NCI-H748 (cell line): Measurements from ENCODE around the gene FDPS.

ENCODE experiments used
- DNase-seq: peaks from one replicate; lab custom pipeline; 2025; ENCODE audit not compliant: unreplicated experiment; lab: John Stamatoyannopoulos, UW

The FDPS gene

DNA sequence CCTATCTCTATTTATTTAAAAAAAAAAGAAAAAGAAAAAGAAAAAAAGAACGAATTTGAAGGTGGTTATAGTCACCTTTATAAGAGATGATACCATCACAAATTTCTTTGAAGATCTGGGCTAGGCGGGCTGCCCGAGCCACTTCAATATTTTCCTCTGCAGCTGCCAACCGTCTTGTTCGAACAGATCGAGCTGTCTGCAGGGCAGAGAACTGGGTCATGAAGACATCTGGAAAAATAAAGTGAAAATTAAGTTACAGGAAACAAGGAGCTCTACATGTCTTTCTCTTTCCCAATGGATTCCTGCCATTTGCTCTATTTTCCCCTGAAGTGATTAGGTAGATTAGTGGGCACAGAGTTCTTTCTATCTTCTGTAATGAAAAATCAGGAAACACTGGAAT lies 44.0 kb downstream of the FDPS start:
- no peak for DNase-seq

DNA sequence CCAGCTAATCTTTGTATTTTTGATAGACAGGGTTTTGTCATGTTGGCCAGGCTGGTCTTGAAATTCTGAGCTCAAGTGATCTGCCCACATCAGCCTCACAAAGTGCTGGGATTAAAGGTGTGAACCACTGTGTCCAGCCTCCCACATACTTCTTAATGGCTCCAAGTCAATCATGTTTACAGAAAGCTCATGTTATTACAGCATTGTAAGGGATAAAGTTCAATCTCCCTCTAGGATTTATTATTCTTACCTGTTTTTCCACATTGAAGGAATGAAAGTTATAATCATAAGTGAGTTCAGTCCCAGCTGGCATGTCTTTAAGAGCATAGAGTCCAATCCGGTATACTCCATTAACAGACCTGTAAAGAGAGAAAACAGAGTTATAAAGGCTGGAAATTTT lies 51.4 kb downstream of the FDPS start:
- no peak for DNase-seq
